HFF-Myc (cell line): ENCODE measurements around the gene TMEM107.

Experiments used
- DNase-seq: peaks from one replicate; pipeline ENCODE4 v3.0.0-alpha.2; 2011; ENCODE audit warnings: low read depth; ENCODE audit errors: extremely low read depth
- H3K4me3 ChIP-seq: replicated peaks from 2 replicates; pipeline ENCODE4 v1.5.1; 2011; ENCODE audit warnings: low read depth, mild to moderate bottlenecking, control low read depth, low read length
- CTCF ChIP-seq: IDR thresholded peaks from 2 replicates; pipeline ENCODE4 v1.5.1; 2012; ENCODE audit warnings: mild to moderate bottlenecking, low read depth, low read length, control low read depth; ENCODE audit errors: missing control alignments

The TMEM107 gene

GRCh38 chr17:8160224-8160577, 16.0 kb downstream of the TMEM107 start:
- no peak overlapping the region for H3K4me3 ChIP-seq
- DNase-seq: no peak
- no peak for TF ChIP-seq CTCF

- no peak overlapping the region for H3K4me3 ChIP-seq
These were observed 16.5 kb downstream of the TMEM107 start for GRCh38 chr17:8159459-8160223.

GRCh38 chr17:8159032-8159400, 17.2 kb downstream of the TMEM107 start:
- no peak for DNase-seq
- H3K4me3 ChIP-seq: no peak overlapping the region
- TF ChIP-seq CTCF: no peak

More at GRCh38 chr17:8159459-8160223, 16.5 kb downstream of the TMEM107 start:
- no peak for DNase-seq
- no peak for TF ChIP-seq CTCF

GRCh38 chr17:8158267-8159031, 17.7 kb downstream of the TMEM107 start:
- TF ChIP-seq CTCF: peak; percentile 82
- peak; percentile 78 for DNase-seq
- no peak overlapping the region for H3K4me3 ChIP-seq

- TF ChIP-seq CTCF: no peak
- DNase-seq: peak; percentile 100
- H3K4me3 ChIP-seq: peak overlapping the region; percentile 67
These were observed 19.8 kb downstream of the TMEM107 start for GRCh38 chr17:8156246-8156992.

- TF ChIP-seq CTCF: no peak
- DNase-seq: no peak
- H3K4me3 ChIP-seq: peak overlapping the region; percentile 67
These were observed 20.3 kb downstream of the TMEM107 start for GRCh38 chr17:8155996-8156245.
